IPS DF 6.9 (cell line): ENCODE measurements around the gene LYAR.
A peak's percentile ranks its signal among the peaks of the same experiment; 100 is the strongest.
"Not testable (repeated sequence)": the region's sequence is repeated elsewhere in the genome, so short reads cannot be mapped to it uniquely, and the experiment has no call there.

Experiments used
- DNase-seq: peaks from one replicate; pipeline ENCODE4 v3.0.0-alpha.2; 2013; ENCODE audit warnings: low read depth, low spot score
- H3K27ac ChIP-seq: one replicate; pipeline ENCODE4 v1.5.1; 2013; ENCODE audit warnings: low read length, control low read depth
- H3K27me3 ChIP-seq: 2 replicates; pipeline ENCODE4 v1.6.1; 2013; ENCODE audit warnings: mild to moderate bottlenecking, low read length; ENCODE audit not compliant: control insufficient read depth, insufficient read depth
- H3K36me3 ChIP-seq: 2 replicates; pipeline ENCODE4 v1.6.1; 2013; ENCODE audit warnings: low read length; ENCODE audit not compliant: control insufficient read depth, insufficient read depth
- H3K4me1 ChIP-seq: 2 replicates; pipeline ENCODE4 v1.6.1; 2013; ENCODE audit warnings: low read length; ENCODE audit not compliant: control insufficient read depth, insufficient read depth
- H3K4me3 ChIP-seq: 2 replicates; pipeline ENCODE4 v1.5.1; 2013; ENCODE audit warnings: mild to moderate bottlenecking, low read length
- H3K9me3 ChIP-seq: 2 replicates; pipeline ENCODE4 v1.6.1; 2013; ENCODE audit warnings: low read length, inconsistent platforms; ENCODE audit not compliant: control insufficient read depth, insufficient read depth
- WGBS: extraction: QIAGEN DNeasy Blood & Tissue Kit; methylation state at CpG from one replicate; pipeline ENCODE4 v1.1.7; 2013; ENCODE audit warnings: mixed read lengths, missing lambda C conversion rate; ENCODE audit not compliant: insufficient read length, insufficient coverage; 5-methylcytosine and 5-hydroxymethylcytosine counted together

Gene LYAR

GRCh38 chr4:4267981-4268380 is 22.0 kb downstream of the LYAR start:
- DNase-seq, result no peak
- no peak overlapping the region for H3K27ac ChIP-seq
- WGBS, result no CpG with 5 or more reads among the region's 5 CpGs

GRCh38 chr4:4260185-4260751 is 29.7 kb downstream of the LYAR start:
- no peak for DNase-seq
- H3K9me3 ChIP-seq, result no peaks in the 10 kb centered on the region
- H3K4me1 ChIP-seq, result 0 out of 2 replicates have a peak, but pooled peaks cover 1% of the 10 kb centered on the region
- no CpG with 5 or more reads among the region's 6 CpGs for WGBS
- no peak overlapping the region for H3K27ac ChIP-seq
- no peaks in the 10 kb centered on the region for H3K36me3 ChIP-seq
- H3K4me3 ChIP-seq, result no peak overlapping the region
- no peaks in the 10 kb centered on the region for H3K27me3 ChIP-seq

More at GRCh38 chr4:4267981-4268380, 22.0 kb downstream of the LYAR start:
- Histone ChIP-seq H3K4me3 (no peak overlapping the region), H3K36me3 (peaks cover 12% of the 10 kb centered on the region; the same call in 1 of the 2 replicates), H3K9me3 (no peaks in the 10 kb centered on the region), H3K4me1 (no peaks in the 10 kb centered on the region), H3K27me3 (no peaks in the 10 kb centered on the region)

- no peak for DNase-seq
- Histone ChIP-seq H3K4me1 (0 out of 2 replicates have a peak, but pooled peaks cover 1% of the 10 kb centered on the region), H3K27me3 (no peaks in the 10 kb centered on the region), H3K27ac (no peak overlapping the region), H3K4me3 (no peak overlapping the region), H3K9me3 (no peaks in the 10 kb centered on the region), H3K36me3 (no peaks in the 10 kb centered on the region)
- no CpG with 5 or more reads among the region's 9 CpGs for WGBS
Observed at GRCh38 chr4:4259484-4260100, 30.4 kb downstream of the LYAR start.

GRCh38 chr4:4257705-4258104 is 32.2 kb downstream of the LYAR start:
- WGBS, result no CpG with 5 or more reads among the region's 3 CpGs
- not testable (repeated sequence) for H3K27ac ChIP-seq, DNase-seq, H3K4me1 ChIP-seq, H3K9me3 ChIP-seq, H3K4me3 ChIP-seq, H3K27me3 ChIP-seq, H3K36me3 ChIP-seq

- no peaks in the 10 kb centered on the region for H3K27me3 ChIP-seq
- H3K36me3 ChIP-seq, result no peaks in the 10 kb centered on the region
- H3K9me3 ChIP-seq, result no peaks in the 10 kb centered on the region
- H3K27ac ChIP-seq, result no peak overlapping the region
- WGBS, result no CpG with 5 or more reads among the region's 10 CpGs
- no peak overlapping the region for H3K4me3 ChIP-seq
- H3K4me1 ChIP-seq, result 0 out of 2 replicates have a peak, but pooled peaks cover 1% of the 10 kb centered on the region
- no peak for DNase-seq
Observed at GRCh38 chr4:4256799-4257198, 33.2 kb downstream of the LYAR start.

GRCh38 chr4:4254666-4255065 is 35.3 kb downstream of the LYAR start:
- 0 out of 2 replicates have a peak, but pooled peaks cover 1% of the 10 kb centered on the region for H3K4me1 ChIP-seq
- no peaks in the 10 kb centered on the region for H3K9me3 ChIP-seq
- DNase-seq, result no peak
- WGBS, result no CpG with 5 or more reads among the region's 6 CpGs
- no peaks in the 10 kb centered on the region for H3K27me3 ChIP-seq
- H3K4me3 ChIP-seq, result no peak overlapping the region
- no peaks in the 10 kb centered on the region for H3K36me3 ChIP-seq
- H3K27ac ChIP-seq, result no peak overlapping the region

- Histone ChIP-seq H3K27me3 (no peaks in the 10 kb centered on the region), H3K27ac (no peak overlapping the region), H3K4me1 (0 out of 2 replicates have a peak, but pooled peaks cover 1% of the 10 kb centered on the region), H3K36me3 (no peaks in the 10 kb centered on the region), H3K4me3 (no peak overlapping the region), H3K9me3 (no peaks in the 10 kb centered on the region)
- no CpG with 5 or more reads among the region's 11 CpGs for WGBS
- no peak for DNase-seq
Observed at GRCh38 chr4:4254199-4254598, 35.8 kb downstream of the LYAR start.

GRCh38 chr4:4249866-4250265 is 40.1 kb downstream of the LYAR start:
- no peaks in the 10 kb centered on the region; the same call in 1 of the 2 replicates for H3K4me1 ChIP-seq
- H3K27ac ChIP-seq, result no peak overlapping the region
- no peak for DNase-seq
- peaks cover 3% of the 10 kb centered on the region; the same call in 1 of the 2 replicates for H3K36me3 ChIP-seq
- H3K9me3 ChIP-seq, result no peaks in the 10 kb centered on the region
- H3K27me3 ChIP-seq, result no peaks in the 10 kb centered on the region
- no CpG with 5 or more reads among the region's 8 CpGs for WGBS
- H3K4me3 ChIP-seq, result no peak overlapping the region

- not testable (repeated sequence) for H3K27me3 ChIP-seq, H3K4me3 ChIP-seq, H3K27ac ChIP-seq, H3K9me3 ChIP-seq, H3K36me3 ChIP-seq, H3K4me1 ChIP-seq, DNase-seq
- WGBS, result 100% methylated on average over 1 of the region's 15 CpGs
Observed at GRCh38 chr4:4249342-4249741, 40.6 kb downstream of the LYAR start.

GRCh38 chr4:4248885-4249203 is 41.1 kb downstream of the LYAR start:
- peaks cover 9% of the 10 kb centered on the region; the same call in 1 of the 2 replicates for H3K36me3 ChIP-seq
- H3K4me1 ChIP-seq, result no peaks in the 10 kb centered on the region; the same call in 1 of the 2 replicates
- no peak overlapping the region for H3K27ac ChIP-seq

More at GRCh38 chr4:4248885-4249203, 41.1 kb downstream of the LYAR start:
- Histone ChIP-seq H3K9me3 (no peaks in the 10 kb centered on the region), H3K4me3 (peak overlapping the region; percentile 96; the same call in 1 of the 2 replicates), H3K27me3 (no peaks in the 10 kb centered on the region)
- no CpG with 5 or more reads among the region's 10 CpGs for WGBS
- no peak for DNase-seq
